ENCODE data around the gene MLST8.

DNA sequence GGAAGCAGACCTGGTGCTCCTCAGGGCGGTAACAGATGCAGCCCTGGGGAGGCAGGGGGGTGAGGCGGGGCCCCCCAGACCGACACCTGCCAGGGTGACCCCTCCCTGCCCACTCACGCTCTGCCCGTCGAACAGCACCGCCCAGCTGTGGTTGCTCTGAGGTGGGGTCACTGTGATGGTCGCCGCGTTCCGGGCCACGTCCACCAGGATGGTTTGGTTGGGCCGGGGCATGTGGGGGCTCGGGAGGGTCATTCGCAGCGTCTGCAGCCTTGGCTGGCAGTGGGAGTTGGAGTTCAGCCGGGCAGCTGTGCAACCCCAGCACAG is 4.7 kb downstream of the MLST8 start:
- TF ChIP-seq, protein P1, sequence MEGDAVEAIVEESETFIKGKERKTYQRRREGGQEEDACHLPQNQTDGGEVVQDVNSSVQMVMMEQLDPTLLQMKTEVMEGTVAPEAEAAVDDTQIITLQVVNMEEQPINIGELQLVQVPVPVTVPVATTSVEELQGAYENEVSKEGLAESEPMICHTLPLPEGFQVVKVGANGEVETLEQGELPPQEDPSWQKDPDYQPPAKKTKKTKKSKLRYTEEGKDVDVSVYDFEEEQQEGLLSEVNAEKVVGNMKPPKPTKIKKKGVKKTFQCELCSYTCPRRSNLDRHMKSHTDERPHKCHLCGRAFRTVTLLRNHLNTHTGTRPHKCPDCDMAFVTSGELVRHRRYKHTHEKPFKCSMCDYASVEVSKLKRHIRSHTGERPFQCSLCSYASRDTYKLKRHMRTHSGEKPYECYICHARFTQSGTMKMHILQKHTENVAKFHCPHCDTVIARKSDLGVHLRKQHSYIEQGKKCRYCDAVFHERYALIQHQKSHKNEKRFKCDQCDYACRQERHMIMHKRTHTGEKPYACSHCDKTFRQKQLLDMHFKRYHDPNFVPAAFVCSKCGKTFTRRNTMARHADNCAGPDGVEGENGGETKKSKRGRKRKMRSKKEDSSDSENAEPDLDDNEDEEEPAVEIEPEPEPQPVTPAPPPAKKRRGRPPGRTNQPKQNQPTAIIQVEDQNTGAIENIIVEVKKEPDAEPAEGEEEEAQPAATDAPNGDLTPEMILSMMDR (tag by site-specific recombination; IDR thresholded peaks at IDR 0.05) = no peak
- TF ChIP-seq ZNF302 (tag by site-specific recombination; IDR thresholded peaks at IDR 0.05; ENCODE audit: low read depth) (no peak), YY2 (tag by site-specific recombination; IDR thresholded peaks at IDR 0.05) (no peak), ZNF768 (tag by site-specific recombination; IDR thresholded peaks at IDR 0.05) (no peak), YY1 (tag by site-specific recombination; IDR thresholded peaks at IDR 0.05) (no peak)

Measured in HEK293 (cell line).